ENCODE data around the gene CHST15. TPM values are rescaled to one million over a fixed set of nuclear protein-coding genes. Genes with fewer than 3 reads are reported as not detected.
"Not testable (repeated sequence)": the region's sequence is repeated elsewhere in the genome, so short reads cannot be mapped to it uniquely, and the experiment has no call there.

Gene CHST15
- total RNA-seq, 1 experiment from 2014 or later, result 17.1 TPM

DNA sequence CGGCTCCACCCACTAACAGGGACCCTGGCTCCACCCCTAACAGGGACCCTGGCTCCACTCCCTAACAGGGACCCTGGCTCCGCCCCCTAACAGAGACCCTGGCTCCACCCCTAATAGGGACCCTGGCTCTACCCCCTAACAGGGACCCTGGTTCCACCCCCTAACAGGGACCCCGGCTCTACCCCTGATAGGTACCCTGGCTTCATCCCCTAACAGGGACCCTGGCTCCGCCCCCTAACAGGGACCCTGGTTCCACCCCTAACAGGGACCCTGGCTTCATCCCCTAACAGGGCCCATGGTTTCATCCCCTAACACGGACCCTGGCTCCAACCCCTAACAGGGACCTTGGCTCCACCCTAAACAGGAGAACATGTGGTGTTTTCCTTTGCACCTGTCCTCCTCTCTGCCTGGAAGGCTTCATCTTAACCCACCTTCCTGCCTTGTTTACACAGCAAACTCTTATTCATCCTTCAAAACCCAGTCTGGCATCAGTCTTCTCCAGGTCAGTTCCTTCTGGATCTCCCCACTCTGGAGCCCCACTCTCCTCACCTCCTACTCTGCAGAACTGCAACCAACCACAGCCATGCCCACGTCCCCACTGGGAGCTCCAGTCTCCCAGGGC is 58.0 kb downstream of the CHST15 start:
- no peaks in the 10 kb centered on the region for H3K4me1 ChIP-seq (ENCODE audit: insufficient read depth, low read length)
- H3K4me2 ChIP-seq (ENCODE audit: low read length), result no peak overlapping the region
- H2AFZ ChIP-seq (ENCODE audit: low read length), result no peak overlapping the region
- no peaks in the 10 kb centered on the region for H3K27me3 ChIP-seq (ENCODE audit: low read length)
- DNase-seq (no peak), ATAC-seq (no peak; the same call in 1 of the 2 replicates)
- no peaks in the 10 kb centered on the region for H3K9me2 ChIP-seq (replicated peaks; ENCODE audit: low read length)
- no peak overlapping the region for H3K27ac ChIP-seq (ENCODE audit: low read length)
- ChIA-PET CTCF (no interaction called here), POLR2A (ENCODE audit: unreplicated experiment) (no interaction called here)
- no peak overlapping the region for H3K9ac ChIP-seq (ENCODE audit: low read length)
- H3K36me3 ChIP-seq (ENCODE audit: low read depth, low read length), result no peaks in the 10 kb centered on the region; the same call in 1 of the 2 replicates
- no TSS peak for BruUV-seq (replicated peaks)
- H3K4me3 ChIP-seq (ENCODE audit: low read length), result no peak overlapping the region
- H4K20me1 ChIP-seq (ENCODE audit: low read length), result no peaks in the 10 kb centered on the region
- TF ChIP-seq EZH2 (IDR thresholded peaks at IDR 0.05; ENCODE audit: low read length, unreplicated experiment) (no peak), EZH2phosphoT487 (IDR thresholded peaks at IDR 0.05; ENCODE audit: borderline replicate concordance, low read length) (no peak), CTCF (conservative IDR thresholded peaks at IDR 0.05; ENCODE audit: low read depth, low read length) (no peak)
- intact Hi-C loops (cut with micrococcal nuclease), result no loop called here
- no peaks in the 10 kb centered on the region for H3K79me2 ChIP-seq (ENCODE audit: low read length)
- no peaks in the 10 kb centered on the region for H3F3A ChIP-seq (ENCODE audit: low read length, unreplicated experiment)
- H3K9me3 ChIP-seq (ENCODE audit: low read length), result no peaks in the 10 kb centered on the region

GRCh38 chr10:124034576-124035305 is 58.7 kb downstream of the CHST15 start:
- H3K36me3 ChIP-seq (ENCODE audit: low read depth, low read length); H3K4me1 ChIP-seq (ENCODE audit: insufficient read depth, low read length); CTCF ChIA-PET; H3K9me2 ChIP-seq (replicated peaks; ENCODE audit: low read length); H3K9ac ChIP-seq (ENCODE audit: low read length); POLR2A ChIA-PET (ENCODE audit: unreplicated experiment); H2AFZ ChIP-seq (ENCODE audit: low read length); H3K79me2 ChIP-seq (ENCODE audit: low read length); H4K20me1 ChIP-seq (ENCODE audit: low read length); DNase-seq; BruUV-seq (replicated peaks); intact Hi-C loops (cut with micrococcal nuclease); H3F3A ChIP-seq (ENCODE audit: low read length, unreplicated experiment); ATAC-seq; H3K4me2 ChIP-seq (ENCODE audit: low read length); H3K27ac ChIP-seq (ENCODE audit: low read length); H3K27me3 ChIP-seq (ENCODE audit: low read length); H3K9me3 ChIP-seq (ENCODE audit: low read length); H3K4me3 ChIP-seq (ENCODE audit: low read length): not testable (repeated sequence)

GRCh38 chr10:124033887-124034218 is 59.5 kb downstream of the CHST15 start:
- DNase-seq, result no peak
- H3K27ac ChIP-seq (ENCODE audit: low read length), result no peak overlapping the region
- no peak overlapping the region for H2AFZ ChIP-seq (ENCODE audit: low read length)
- H3K4me3 ChIP-seq (ENCODE audit: low read length), result no peak overlapping the region
- H3K4me1 ChIP-seq (ENCODE audit: insufficient read depth, low read length), result no peaks in the 10 kb centered on the region
- H3K27me3 ChIP-seq (ENCODE audit: low read length), result no peaks in the 10 kb centered on the region
- BruUV-seq (replicated peaks), result no TSS peak
- no peaks in the 10 kb centered on the region for H3K79me2 ChIP-seq (ENCODE audit: low read length)
- ChIA-PET CTCF (no interaction called here), POLR2A (ENCODE audit: unreplicated experiment) (no interaction called here)
- no peak for TF ChIP-seq CTCF (conservative IDR thresholded peaks at IDR 0.05; ENCODE audit: low read depth, low read length)
- TF ChIP-seq EZH2 (IDR thresholded peaks at IDR 0.05; ENCODE audit: low read length, unreplicated experiment), result no peak
- no peak for TF ChIP-seq EZH2phosphoT487 (IDR thresholded peaks at IDR 0.05; ENCODE audit: borderline replicate concordance, low read length)
- H3K9me2 ChIP-seq (replicated peaks; ENCODE audit: low read length), result no peaks in the 10 kb centered on the region
- H3K4me2 ChIP-seq (ENCODE audit: low read length), result no peak overlapping the region
- H3K9me3 ChIP-seq (ENCODE audit: low read length), result no peaks in the 10 kb centered on the region
- H3F3A ChIP-seq (ENCODE audit: low read length, unreplicated experiment), result no peaks in the 10 kb centered on the region
- no peak for ATAC-seq
- H3K9ac ChIP-seq (ENCODE audit: low read length), result no peak overlapping the region
- intact Hi-C loops (cut with micrococcal nuclease), result no loop called here
- no peaks in the 10 kb centered on the region for H3K36me3 ChIP-seq (ENCODE audit: low read depth, low read length)
- H4K20me1 ChIP-seq (ENCODE audit: low read length), result no peaks in the 10 kb centered on the region

All from PC-3 (cell line).